ENCODE measurements around the gene FKRP. TPM values are rescaled to one million over a fixed set of nuclear protein-coding genes. Genes with fewer than 3 reads are reported as not detected.
A peak's percentile ranks its signal among the peaks of the same experiment; 100 is the strongest.

The FKRP gene
- total and polyA plus RNA-seq, 11 donors: 13.9 to 25.1 (median 19.8) TPM

- intact Hi-C loops (cut with DNase I): no loop called here
- WGBS, 4 donors: 77 to 83% (median 81%) methylated on average over 14 of the region's 14 CpGs
- Histone ChIP-seq H3K36me3 (peaks cover 0 to 94% (median 90%) of the 10 kb centered on the region in 9 donors), H3K4me3 (peak overlapping the region in 1 of 12 donors; percentile 23), H3K4me1 (peaks cover 0 to 89% (median 23%) of the 10 kb centered on the region in 12 donors), H3K9me3 (no peaks in the 10 kb centered on the region), H3K27me3 (no peaks in the 10 kb centered on the region), H3K27ac (peak overlapping the region in 1 of 12 donors; percentile 90)
- DNase-seq (peak in 1 of 5 donors; percentile 56), ATAC-seq (no peak)
- TF ChIP-seq POLR2A (IDR thresholded peaks at IDR 0.05): no peak
- no peak for TF ChIP-seq CTCF (IDR thresholded peaks at IDR 0.05)
Observed at GRCh38 chr19:46731584-46731983, 14.3 kb upstream of the FKRP start.

GRCh38 chr19:46732172-46732938 lies 13.5 kb upstream of the FKRP start:
- Histone ChIP-seq H3K27me3 (no peaks in the 10 kb centered on the region), H3K27ac (peak overlapping the region in 1 of 12 donors; percentile 90), H3K4me3 (no peak overlapping the region), H3K36me3 (peaks cover 0 to 92% (median 84%) of the 10 kb centered on the region in 9 donors), H3K4me1 (peaks cover 3 to 89% (median 26%) of the 10 kb centered on the region in 12 donors), H3K9me3 (no peaks in the 10 kb centered on the region)
- DNase-seq: peak in 1 of 5 donors; percentile 44
- intact Hi-C loops (cut with DNase I): no loop called here
- ATAC-seq: no peak
- TF ChIP-seq CTCF (IDR thresholded peaks at IDR 0.05) (no peak), POLR2A (IDR thresholded peaks at IDR 0.05) (no peak)
- 84 to 91% (median 87%) methylated on average over 28 of the region's 28 CpGs for WGBS, 4 donors

- no peaks in the 10 kb centered on the region for H3K27me3 ChIP-seq
- WGBS, 4 donors: 82 to 89% (median 87%) methylated on average over 10 to 23 of the region's 23 CpGs
- TF ChIP-seq POLR2A (IDR thresholded peaks at IDR 0.05) (no peak), CTCF (IDR thresholded peaks at IDR 0.05) (no peak)
- H3K36me3 ChIP-seq: peaks cover 0 to 89% (median 78%) of the 10 kb centered on the region in 9 donors
- ATAC-seq (peak in 1 of 4 donors; percentile 55), DNase-seq (peak in 2 of 5 donors; percentile 76 to 78)
- H3K4me3 ChIP-seq: no peak overlapping the region
- intact Hi-C loops (cut with DNase I): no loop called here
- H3K27ac ChIP-seq: peak overlapping the region in 2 of 12 donors; percentile 48 to 90
- H3K9me3 ChIP-seq: no peaks in the 10 kb centered on the region
- H3K4me1 ChIP-seq: peaks cover 3 to 90% (median 31%) of the 10 kb centered on the region in 12 donors
Observed at GRCh38 chr19:46732966-46733689, 12.7 kb upstream of the FKRP start.

All from heart left ventricle (tissue), 16 donors.